ENCODE measurements around the gene C1QB. TPM values are rescaled to one million over a fixed set of nuclear protein-coding genes. Genes with fewer than 3 reads are reported as not detected.

C1QB gene
- total and polyA plus RNA-seq, 4 donors, result 93.9 to 335 (median 143) TPM

DNA sequence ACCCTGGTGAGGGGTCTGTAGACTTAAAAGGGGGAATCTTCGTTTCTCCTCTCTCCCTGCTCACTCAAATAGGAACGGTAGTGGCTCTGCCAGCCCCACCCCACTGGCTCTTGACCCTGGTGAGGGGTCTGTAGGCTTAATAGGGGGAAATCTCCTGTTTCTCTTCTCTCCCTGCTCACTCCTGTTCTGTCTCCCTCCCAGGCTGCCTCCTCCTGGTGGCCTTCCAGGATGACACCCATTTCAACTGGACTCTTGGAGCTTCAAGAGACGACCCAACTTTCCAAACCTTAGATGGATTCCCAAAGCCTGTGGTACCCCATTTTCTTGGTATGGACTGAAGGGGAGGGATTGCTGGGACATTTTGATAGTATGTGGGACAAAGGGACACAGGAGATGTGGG is 56.2 kb downstream of the C1QB start:
- no peak for TF ChIP-seq FOXA1 (IDR thresholded peaks at IDR 0.05)
- no peak for TF ChIP-seq RAD21 (IDR thresholded peaks at IDR 0.05)
- TF ChIP-seq, protein P1, sequence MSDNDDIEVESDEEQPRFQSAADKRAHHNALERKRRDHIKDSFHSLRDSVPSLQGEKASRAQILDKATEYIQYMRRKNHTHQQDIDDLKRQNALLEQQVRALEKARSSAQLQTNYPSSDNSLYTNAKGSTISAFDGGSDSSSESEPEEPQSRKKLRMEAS (IDR thresholded peaks at IDR 0.05), result no peak
- TF ChIP-seq RXRA (IDR thresholded peaks at IDR 0.05), result no peak
- no peak for TF ChIP-seq JUND (IDR thresholded peaks at IDR 0.05)
- TF ChIP-seq, protein P2, sequence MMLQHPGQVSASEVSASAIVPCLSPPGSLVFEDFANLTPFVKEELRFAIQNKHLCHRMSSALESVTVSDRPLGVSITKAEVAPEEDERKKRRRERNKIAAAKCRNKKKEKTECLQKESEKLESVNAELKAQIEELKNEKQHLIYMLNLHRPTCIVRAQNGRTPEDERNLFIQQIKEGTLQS (IDR thresholded peaks at IDR 0.05), result no peak
- TF ChIP-seq, protein P3, sequence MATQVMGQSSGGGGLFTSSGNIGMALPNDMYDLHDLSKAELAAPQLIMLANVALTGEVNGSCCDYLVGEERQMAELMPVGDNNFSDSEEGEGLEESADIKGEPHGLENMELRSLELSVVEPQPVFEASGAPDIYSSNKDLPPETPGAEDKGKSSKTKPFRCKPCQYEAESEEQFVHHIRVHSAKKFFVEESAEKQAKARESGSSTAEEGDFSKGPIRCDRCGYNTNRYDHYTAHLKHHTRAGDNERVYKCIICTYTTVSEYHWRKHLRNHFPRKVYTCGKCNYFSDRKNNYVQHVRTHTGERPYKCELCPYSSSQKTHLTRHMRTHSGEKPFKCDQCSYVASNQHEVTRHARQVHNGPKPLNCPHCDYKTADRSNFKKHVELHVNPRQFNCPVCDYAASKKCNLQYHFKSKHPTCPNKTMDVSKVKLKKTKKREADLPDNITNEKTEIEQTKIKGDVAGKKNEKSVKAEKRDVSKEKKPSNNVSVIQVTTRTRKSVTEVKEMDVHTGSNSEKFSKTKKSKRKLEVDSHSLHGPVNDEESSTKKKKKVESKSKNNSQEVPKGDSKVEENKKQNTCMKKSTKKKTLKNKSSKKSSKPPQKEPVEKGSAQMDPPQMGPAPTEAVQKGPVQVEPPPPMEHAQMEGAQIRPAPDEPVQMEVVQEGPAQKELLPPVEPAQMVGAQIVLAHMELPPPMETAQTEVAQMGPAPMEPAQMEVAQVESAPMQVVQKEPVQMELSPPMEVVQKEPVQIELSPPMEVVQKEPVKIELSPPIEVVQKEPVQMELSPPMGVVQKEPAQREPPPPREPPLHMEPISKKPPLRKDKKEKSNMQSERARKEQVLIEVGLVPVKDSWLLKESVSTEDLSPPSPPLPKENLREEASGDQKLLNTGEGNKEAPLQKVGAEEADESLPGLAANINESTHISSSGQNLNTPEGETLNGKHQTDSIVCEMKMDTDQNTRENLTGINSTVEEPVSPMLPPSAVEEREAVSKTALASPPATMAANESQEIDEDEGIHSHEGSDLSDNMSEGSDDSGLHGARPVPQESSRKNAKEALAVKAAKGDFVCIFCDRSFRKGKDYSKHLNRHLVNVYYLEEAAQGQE (IDR thresholded peaks at IDR 0.05), result no peak
- no peak for TF ChIP-seq NR2F2 (IDR thresholded peaks at IDR 0.05)
- TF ChIP-seq GABPA (IDR thresholded peaks at IDR 0.05 in 1 of 2, conservative IDR thresholded peaks at IDR 0.05 in 1 of 2), result no peak
- no peak for TF ChIP-seq HNF4A (conservative IDR thresholded peaks at IDR 0.05)
- TF ChIP-seq EGR1 (IDR thresholded peaks at IDR 0.05; ENCODE audit: low read depth in 2 of 2), result no peak
- no peak for TF ChIP-seq FOXA2 (IDR thresholded peaks at IDR 0.05)
- TF ChIP-seq SP1 (IDR thresholded peaks at IDR 0.05), result no peak
- TF ChIP-seq, protein P4, sequence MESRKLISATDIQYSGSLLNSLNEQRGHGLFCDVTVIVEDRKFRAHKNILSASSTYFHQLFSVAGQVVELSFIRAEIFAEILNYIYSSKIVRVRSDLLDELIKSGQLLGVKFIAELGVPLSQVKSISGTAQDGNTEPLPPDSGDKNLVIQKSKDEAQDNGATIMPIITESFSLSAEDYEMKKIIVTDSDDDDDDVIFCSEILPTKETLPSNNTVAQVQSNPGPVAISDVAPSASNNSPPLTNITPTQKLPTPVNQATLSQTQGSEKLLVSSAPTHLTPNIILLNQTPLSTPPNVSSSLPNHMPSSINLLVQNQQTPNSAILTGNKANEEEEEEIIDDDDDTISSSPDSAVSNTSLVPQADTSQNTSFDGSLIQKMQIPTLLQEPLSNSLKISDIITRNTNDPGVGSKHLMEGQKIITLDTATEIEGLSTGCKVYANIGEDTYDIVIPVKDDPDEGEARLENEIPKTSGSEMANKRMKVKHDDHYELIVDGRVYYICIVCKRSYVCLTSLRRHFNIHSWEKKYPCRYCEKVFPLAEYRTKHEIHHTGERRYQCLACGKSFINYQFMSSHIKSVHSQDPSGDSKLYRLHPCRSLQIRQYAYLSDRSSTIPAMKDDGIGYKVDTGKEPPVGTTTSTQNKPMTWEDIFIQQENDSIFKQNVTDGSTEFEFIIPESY (IDR thresholded peaks at IDR 0.05), result no peak
- TF ChIP-seq, protein P5, sequence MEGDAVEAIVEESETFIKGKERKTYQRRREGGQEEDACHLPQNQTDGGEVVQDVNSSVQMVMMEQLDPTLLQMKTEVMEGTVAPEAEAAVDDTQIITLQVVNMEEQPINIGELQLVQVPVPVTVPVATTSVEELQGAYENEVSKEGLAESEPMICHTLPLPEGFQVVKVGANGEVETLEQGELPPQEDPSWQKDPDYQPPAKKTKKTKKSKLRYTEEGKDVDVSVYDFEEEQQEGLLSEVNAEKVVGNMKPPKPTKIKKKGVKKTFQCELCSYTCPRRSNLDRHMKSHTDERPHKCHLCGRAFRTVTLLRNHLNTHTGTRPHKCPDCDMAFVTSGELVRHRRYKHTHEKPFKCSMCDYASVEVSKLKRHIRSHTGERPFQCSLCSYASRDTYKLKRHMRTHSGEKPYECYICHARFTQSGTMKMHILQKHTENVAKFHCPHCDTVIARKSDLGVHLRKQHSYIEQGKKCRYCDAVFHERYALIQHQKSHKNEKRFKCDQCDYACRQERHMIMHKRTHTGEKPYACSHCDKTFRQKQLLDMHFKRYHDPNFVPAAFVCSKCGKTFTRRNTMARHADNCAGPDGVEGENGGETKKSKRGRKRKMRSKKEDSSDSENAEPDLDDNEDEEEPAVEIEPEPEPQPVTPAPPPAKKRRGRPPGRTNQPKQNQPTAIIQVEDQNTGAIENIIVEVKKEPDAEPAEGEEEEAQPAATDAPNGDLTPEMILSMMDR (IDR thresholded peaks at IDR 0.05; ENCODE audit: low read depth, low read length, missing input control), result no peak
- no peak for TF ChIP-seq TAF1 (conservative IDR thresholded peaks at IDR 0.05)
- no peak for TF ChIP-seq HNF4G (IDR thresholded peaks at IDR 0.05)
- no peak for TF ChIP-seq YY1 (IDR thresholded peaks at IDR 0.05)
- Histone ChIP-seq H3K27ac (ENCODE audit: low read depth in 1 of 2, low read length in 2 of 2) (no peak overlapping the region), H3K9ac (ENCODE audit: low read depth in 1 of 2, low read length in 2 of 2) (no peak overlapping the region), H3K36me3 (ENCODE audit: control insufficient read depth in 4 of 4, insufficient read depth in 3 of 4, low read depth in 1 of 4, low read length in 3 of 4) (no peaks in the 10 kb centered on the region), H3K4me3 (ENCODE audit: low read depth in 1 of 3, low read length in 3 of 3) (no peak overlapping the region), H3K4me1 (ENCODE audit: control insufficient read depth in 4 of 4, insufficient read depth in 4 of 4, low read length in 3 of 4) (peaks cover 3 to 12% (median 5%) of the 10 kb centered on the region in 4 donors), H3K27me3 (ENCODE audit: control insufficient read depth in 4 of 4, insufficient read depth in 4 of 4, low read length in 3 of 4) (peaks cover 0 to 4% (median under 1%) of the 10 kb centered on the region in 4 donors), H3K9me3 (ENCODE audit: control insufficient read depth in 4 of 4, low read length in 3 of 4) (no peaks in the 10 kb centered on the region)
- WGBS, result 74% methylated on average over 3 of the region's 3 CpGs
- DNase-seq (ENCODE audit: low spot score), result no peak

Data from liver (tissue), 9 donors.